Thyroid gland (tissue), 4 donors: ENCODE measurements around the gene RNASET2. TPM values are rescaled to one million over a fixed set of nuclear protein-coding genes. Genes with fewer than 3 reads are reported as not detected.
A peak's percentile ranks its signal among the peaks of the same experiment; 100 is the strongest.

Source experiments
- DNase-seq, 2 donors: peaks; one replicate each; pipeline ENCODE4 v3.0.0-alpha.2; 2019
- H3K27ac ChIP-seq, 3 donors: fragments of 200-600 bp; sonication (generic); 1 replicate in 2 of 3; 2 replicates in 1 of 3; pipeline ENCODE4 v1.5.1; 2016 to 2019; ENCODE audit warnings: mild to moderate bottlenecking in 1 of 3, moderate library complexity in 1 of 3
- H3K27me3 ChIP-seq: fragments of 200-600 bp; sonication (generic); one replicate; pipeline ENCODE4 v1.5.1; 2019
- H3K36me3 ChIP-seq, 2 donors: fragments of 200-600 bp; sonication (generic); one replicate each; pipeline ENCODE4 v1.5.1; 2016 to 2019
- H3K4me1 ChIP-seq, 2 donors: fragments of 200-600 bp; sonication (generic); one replicate each; pipeline ENCODE4 v1.5.1; 2017 to 2019
- H3K4me3 ChIP-seq, 3 donors: fragments of 200-600 bp; sonication (generic); replicated peaks in 1 of 3; 1 replicate in 2 of 3; 2 replicates in 1 of 3; pipeline ENCODE4 v1.5.1; 2016; ENCODE audit warnings: mild to moderate bottlenecking in 1 of 3
- H3K9me3 ChIP-seq: fragments of 200-600 bp; sonication (generic); one replicate; pipeline ENCODE4 v1.5.1; 2017
- CTCF ChIP-seq, 6 experiments: fragments of 200-600 bp in 3 of 6; fragments of 450-650 bp in 3 of 6; sonication (generic) in 3 of 6; IDR thresholded peaks; one replicate each; pipeline ENCODE4 v1.5.1; 2016 to 2019; ENCODE audit warnings: antibody characterized with exemption in 6 of 6, mild to moderate bottlenecking in 2 of 6, inconsistent platforms in 1 of 6, moderate library complexity in 1 of 6
- POLR2A ChIP-seq, 2 donors: fragments of 450-650 bp; IDR thresholded peaks; one replicate each; pipeline ENCODE4 v1.6.1; 2017; ENCODE audit warnings: antibody characterized with exemption in 2 of 2, mild to moderate bottlenecking in 2 of 2, moderate library complexity in 1 of 2
- WGBS, 2 donors: methylation state at CpG; one replicate each; pipeline ENCODE4 v1.1.5; 2017; 5-methylcytosine and 5-hydroxymethylcytosine counted together
- intact Hi-C: fragments of 100-400 bp; cut with DNase I; formaldehyde crosslinking; loops from one replicate; pipeline ENCODE4 v1.15.1; 2023
- total RNA-seq, 4 donors: library from RNA; depleted of rRNA; stranded (reverse); fragments of >200 nt; gene quantifications; one replicate each; pipeline ENCODE4 v1.2.3, GENCODE V29; 2016

Gene RNASET2
- total RNA-seq, 4 donors from 2014 or later = 51.6 to 138 (median 109) TPM

- DNase-seq = no peak
- intact Hi-C loops = no loop called here
- H3K27ac ChIP-seq = no peak overlapping the region
- H3K4me1 ChIP-seq = peaks cover 16 to 18% of the 10 kb centered on the region in 2 donors
- TF ChIP-seq CTCF (IDR thresholded peaks at IDR 0.05) (no peak), POLR2A (IDR thresholded peaks at IDR 0.05) (no peak)
- H3K9me3 ChIP-seq = no peaks in the 10 kb centered on the region
- H3K4me3 ChIP-seq = no peak overlapping the region
- no peaks in the 10 kb centered on the region for H3K27me3 ChIP-seq
- H3K36me3 ChIP-seq = peaks cover 0 to 4% of the 10 kb centered on the region in 2 donors
- WGBS, 2 donors = 94 to 100% methylated on average over 4 of the region's 4 CpGs
These were observed 25.9 kb downstream of the RNASET2 start for GRCh38 chr6:166930354-166930891.

GRCh38 chr6:166929542-166930189 is 26.7 kb downstream of the RNASET2 start:
- DNase-seq = no peak
- Histone ChIP-seq H3K4me3 (no peak overlapping the region), H3K36me3 (peaks cover 0 to 4% of the 10 kb centered on the region in 2 donors), H3K27me3 (no peaks in the 10 kb centered on the region), H3K27ac (peak overlapping the region in 2 of 3 donors; percentile 1 to 78), H3K9me3 (no peaks in the 10 kb centered on the region), H3K4me1 (peaks cover 16 to 18% of the 10 kb centered on the region in 2 donors)
- intact Hi-C loops = no loop called here
- no peak for TF ChIP-seq POLR2A (IDR thresholded peaks at IDR 0.05)
- TF ChIP-seq CTCF (IDR thresholded peaks at IDR 0.05) = peak in 1 of 6 experiments; percentile 9
- 56 to 61% methylated on average over 9 of the region's 9 CpGs for WGBS, 2 donors

- TF ChIP-seq CTCF (IDR thresholded peaks at IDR 0.05) = no peak
- TF ChIP-seq POLR2A (IDR thresholded peaks at IDR 0.05) = no peak
- H3K9me3 ChIP-seq = no peaks in the 10 kb centered on the region
- H3K4me3 ChIP-seq = no peak overlapping the region
- peak; percentile 73 to 76 for DNase-seq
- no peaks in the 10 kb centered on the region for H3K27me3 ChIP-seq
- 52 to 58% methylated on average over 19 to 21 of the region's 21 CpGs for WGBS, 2 donors
- H3K27ac ChIP-seq = peak overlapping the region; percentile 24 to 78 (median 64)
- peaks cover 16 to 18% of the 10 kb centered on the region in 2 donors for H3K4me1 ChIP-seq
- intact Hi-C loops = no loop called here
- H3K36me3 ChIP-seq = peaks cover 0 to 3% of the 10 kb centered on the region in 2 donors
These were observed 27.5 kb downstream of the RNASET2 start for GRCh38 chr6:166928644-166929541.

DNA sequence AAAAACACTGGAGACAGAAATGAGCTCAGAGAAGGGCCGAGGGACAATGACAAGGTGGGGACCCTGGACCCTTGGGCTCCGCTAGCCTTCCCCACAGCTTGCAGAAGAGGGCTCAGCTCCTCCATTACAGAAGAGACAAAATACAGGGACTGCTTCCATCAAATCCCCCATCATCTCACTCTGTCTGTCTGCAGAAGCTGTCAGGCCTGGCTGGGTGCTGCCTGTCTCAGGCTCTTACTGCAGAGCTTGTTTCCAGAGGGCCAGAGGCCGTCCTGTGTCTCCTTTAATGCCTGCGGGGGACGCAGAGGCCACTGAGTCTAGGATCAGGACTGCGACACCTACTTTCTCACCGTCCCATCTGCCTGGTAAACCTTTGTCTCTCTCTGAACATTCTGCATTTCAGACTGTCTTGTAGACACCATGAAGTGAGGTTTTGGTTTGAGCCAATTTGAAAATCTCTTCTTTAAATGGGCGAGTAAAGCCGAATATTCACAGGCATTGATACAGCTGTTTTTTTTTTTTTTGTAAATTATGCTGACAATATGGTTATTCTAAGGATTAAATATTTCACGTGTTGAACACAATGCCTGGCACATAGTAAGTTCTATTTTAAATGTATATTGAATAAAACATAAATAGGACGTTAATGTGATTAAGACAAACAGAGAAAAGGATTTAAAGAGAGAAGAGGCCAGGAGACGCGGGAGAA is 28.3 kb downstream of the RNASET2 start:
- intact Hi-C loops = no loop called here
- 87 to 88% methylated on average over 13 of the region's 13 CpGs for WGBS, 2 donors
- Histone ChIP-seq H3K27ac (peak overlapping the region in 2 of 3 donors; percentile 64 to 78), H3K9me3 (no peaks in the 10 kb centered on the region), H3K36me3 (no peaks in the 10 kb centered on the region), H3K4me1 (peaks cover 16 to 18% of the 10 kb centered on the region in 2 donors), H3K4me3 (no peak overlapping the region), H3K27me3 (no peaks in the 10 kb centered on the region)
- DNase-seq = no peak
- TF ChIP-seq CTCF (IDR thresholded peaks at IDR 0.05) (no peak), POLR2A (IDR thresholded peaks at IDR 0.05) (no peak)
